Neural progenitor cell (in vitro differentiated cells): ENCODE results near the gene KCNMB2. TPM values are rescaled to one million over a fixed set of nuclear protein-coding genes. Genes with fewer than 3 reads are reported as not detected.

ENCODE experiments used
- DNase-seq: peaks from one replicate; pipeline ENCODE4 v3.0.0-alpha.2; 2016; ENCODE audit warnings: low spot score
- H2AFZ ChIP-seq: fragments of 200-600 bp; sonication (generic); replicated peaks from 2 replicates; pipeline ENCODE4 v1.6.1; 2016; ENCODE audit warnings: antibody characterized with exemption
- H3F3A ChIP-seq: fragments of 200-600 bp; sonication (generic); 2 replicates; pipeline ENCODE4 v1.6.1; 2016; ENCODE audit warnings: antibody characterized with exemption, low read depth
- H3K27ac ChIP-seq: fragments of 200-600 bp; sonication (generic); 2 replicates; pipeline ENCODE4 v1.5.1; 2016; ENCODE audit warnings: mild to moderate bottlenecking
- H3K27me3 ChIP-seq: fragments of 200-600 bp; sonication (generic); 2 replicates; pipeline ENCODE4 v1.6.1; 2016; ENCODE audit warnings: mild to moderate bottlenecking, moderate library complexity
- H3K36me3 ChIP-seq: fragments of 200-600 bp; sonication (generic); 2 replicates; pipeline ENCODE4 v1.5.1; 2016
- H3K4me1 ChIP-seq: fragments of 200-600 bp; sonication (generic); 2 replicates; pipeline ENCODE4 v1.6.1; 2016; ENCODE audit warnings: mixed run types
- H3K4me2 ChIP-seq: fragments of 200-600 bp; sonication (generic); 2 replicates; pipeline ENCODE4 v1.6.1; 2016
- H3K4me3 ChIP-seq: fragments of 200-600 bp; sonication (generic); 2 replicates; pipeline ENCODE4 v1.5.1; 2016
- H3K79me2 ChIP-seq: fragments of 200-600 bp; sonication (generic); 2 replicates; pipeline ENCODE4 v1.6.1; 2016; ENCODE audit warnings: low read depth
- H3K9ac ChIP-seq: fragments of 200-600 bp; sonication (generic); 2 replicates; pipeline ENCODE4 v1.6.1; 2016
- H3K9me3 ChIP-seq: fragments of 200-600 bp; sonication (generic); 2 replicates; pipeline ENCODE4 v1.5.1; 2016; ENCODE audit warnings: low read depth
- H4K20me1 ChIP-seq: fragments of 200-600 bp; sonication (generic); 2 replicates; pipeline ENCODE4 v1.6.1; 2016; ENCODE audit warnings: low read depth
- H3K27ac Mint-ChIP-seq: 3 replicates; pipeline ENCODE4 v1.8.0; 2021; ENCODE audit warnings: mixed read lengths
- H3K27me3 Mint-ChIP-seq: 2 replicates; pipeline ENCODE4 v1.8.0; 2022; ENCODE audit warnings: low read depth, mild to moderate bottlenecking, inconsistent platforms, moderate library complexity, mixed read lengths; ENCODE audit not compliant: insufficient read depth
- H3K36me3 Mint-ChIP-seq: 3 replicates; pipeline ENCODE4 v1.8.0; 2021; ENCODE audit warnings: mixed read lengths
- H3K4me1 Mint-ChIP-seq: 3 replicates; pipeline ENCODE4 v1.8.0; 2021; ENCODE audit warnings: mixed read lengths
- H3K4me3 Mint-ChIP-seq: 3 replicates; pipeline ENCODE4 v1.8.0; 2021; ENCODE audit warnings: mild to moderate bottlenecking, moderate library complexity, mixed read lengths
- H3K9me3 Mint-ChIP-seq: 3 replicates; pipeline ENCODE4 v1.8.0; 2020; ENCODE audit warnings: mixed read lengths
- CTCF ChIP-seq: fragments of 200-600 bp; sonication (generic); IDR thresholded peaks from 2 replicates; pipeline ENCODE4 v1.5.1; 2017; ENCODE audit warnings: antibody characterized with exemption, mild to moderate bottlenecking
- EZH2 ChIP-seq: fragments of 200-600 bp; sonication (generic); IDR thresholded peaks from 2 replicates; pipeline ENCODE4 v1.6.1; 2017; ENCODE audit warnings: antibody characterized with exemption, mild to moderate bottlenecking, moderate library complexity
- EZH2phosphoT487 ChIP-seq: fragments of 200-600 bp; sonication (generic); IDR thresholded peaks from 2 replicates; pipeline ENCODE4 v1.6.1; 2017; ENCODE audit warnings: antibody characterized with exemption
- total RNA-seq: library from RNA; depleted of rRNA; stranded (reverse); fragments of >200 nt; gene quantifications from 2 replicates; pipeline ENCODE4 v1.2.3, GENCODE V29; 2015; ENCODE audit warnings: low replicate concordance

KCNMB2 gene
- total RNA-seq, 1 donor from 2014 or later, result not detected

DNA sequence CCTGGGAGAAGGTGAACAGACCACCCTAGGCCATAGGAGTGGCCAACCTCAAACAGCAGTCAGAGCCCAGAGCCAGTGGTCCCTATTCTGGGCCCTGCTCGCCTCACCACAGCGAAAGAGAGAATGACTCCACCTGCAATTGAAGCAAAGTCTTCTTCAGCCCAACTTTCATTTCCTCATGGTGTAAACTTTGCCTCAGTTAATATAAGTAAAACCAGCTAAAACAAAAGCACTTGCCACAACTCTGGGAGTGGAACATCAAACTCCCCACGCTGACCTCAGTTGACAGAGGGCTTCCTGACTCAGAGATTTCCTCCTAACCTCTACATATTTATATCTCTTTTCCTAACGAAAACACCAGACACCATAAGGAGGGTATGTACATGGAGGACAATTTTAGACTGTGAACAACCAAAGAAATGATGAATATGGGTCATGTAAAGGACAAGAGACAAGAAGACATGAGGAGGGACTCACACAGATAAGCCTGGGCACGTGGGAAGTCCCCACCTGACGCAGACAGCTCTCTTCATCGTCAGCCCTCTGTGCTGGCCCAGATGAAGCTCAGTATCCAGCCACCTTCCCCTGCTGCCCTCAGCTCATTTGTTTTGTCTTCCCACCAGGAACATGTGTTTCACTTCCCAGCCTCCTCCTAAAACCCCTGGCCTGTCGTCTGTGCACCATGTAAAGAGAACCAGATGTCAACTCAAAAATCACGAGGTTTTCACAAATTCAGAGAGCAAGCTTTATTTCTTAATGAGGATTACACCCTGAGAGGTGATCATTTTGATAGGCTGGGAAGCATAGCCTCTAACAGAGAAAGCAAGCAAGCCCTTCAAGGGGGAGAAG is 140.9 kb downstream of the KCNMB2 start:
- H3K27ac ChIP-seq, result no peak overlapping the region
- TF ChIP-seq CTCF (no peak), EZH2phosphoT487 (no peak), EZH2 (no peak)
- Mint-ChIP-seq H3K4me3 (no peak overlapping the region), H3K9me3 (no peaks in the 10 kb centered on the region), H3K4me1 (no peaks in the 10 kb centered on the region), H3K27me3 (peaks cover 2% of the 10 kb centered on the region), H3K36me3 (no peaks in the 10 kb centered on the region), H3K27ac (no peak overlapping the region)
- no peaks in the 10 kb centered on the region for H3K36me3 ChIP-seq
- no peak overlapping the region for H3K4me2 ChIP-seq
- no peaks in the 10 kb centered on the region for H4K20me1 ChIP-seq
- no peaks in the 10 kb centered on the region for H3K9me3 ChIP-seq
- H3K79me2 ChIP-seq, result no peaks in the 10 kb centered on the region
- H3K27me3 ChIP-seq, result no peaks in the 10 kb centered on the region
- peaks cover 8% of the 10 kb centered on the region for H3K4me1 ChIP-seq
- DNase-seq, result no peak
- H3K9ac ChIP-seq, result no peak overlapping the region
- no peak overlapping the region for H3K4me3 ChIP-seq
- no peaks in the 10 kb centered on the region for H3F3A ChIP-seq
- no peak overlapping the region for H2AFZ ChIP-seq

- peaks cover 2% of the 10 kb centered on the region for H3K27me3 Mint-ChIP-seq
- H3F3A ChIP-seq, result no peaks in the 10 kb centered on the region
- no peaks in the 10 kb centered on the region for H3K9me3 ChIP-seq
- no peaks in the 10 kb centered on the region for H3K9me3 Mint-ChIP-seq
- no peak overlapping the region for H3K4me2 ChIP-seq
- H3K36me3 ChIP-seq, result no peaks in the 10 kb centered on the region
- H4K20me1 ChIP-seq, result no peaks in the 10 kb centered on the region
- H3K4me3 ChIP-seq, result no peak overlapping the region
- no peak overlapping the region for H2AFZ ChIP-seq
- peaks cover 8% of the 10 kb centered on the region for H3K4me1 ChIP-seq
- no peak overlapping the region for H3K27ac Mint-ChIP-seq
- H3K9ac ChIP-seq, result no peak overlapping the region
- no peak for DNase-seq
- no peak overlapping the region for H3K4me3 Mint-ChIP-seq
- no peaks in the 10 kb centered on the region for H3K36me3 Mint-ChIP-seq
- H3K4me1 Mint-ChIP-seq, result no peaks in the 10 kb centered on the region
- no peaks in the 10 kb centered on the region for H3K79me2 ChIP-seq
- no peak for TF ChIP-seq EZH2
- TF ChIP-seq CTCF, result no peak
- TF ChIP-seq EZH2phosphoT487, result no peak
- H3K27ac ChIP-seq, result no peak overlapping the region
- H3K27me3 ChIP-seq, result no peaks in the 10 kb centered on the region
These were observed 141.7 kb downstream of the KCNMB2 start for GRCh38 chr3:178677961-178678360.

DNA sequence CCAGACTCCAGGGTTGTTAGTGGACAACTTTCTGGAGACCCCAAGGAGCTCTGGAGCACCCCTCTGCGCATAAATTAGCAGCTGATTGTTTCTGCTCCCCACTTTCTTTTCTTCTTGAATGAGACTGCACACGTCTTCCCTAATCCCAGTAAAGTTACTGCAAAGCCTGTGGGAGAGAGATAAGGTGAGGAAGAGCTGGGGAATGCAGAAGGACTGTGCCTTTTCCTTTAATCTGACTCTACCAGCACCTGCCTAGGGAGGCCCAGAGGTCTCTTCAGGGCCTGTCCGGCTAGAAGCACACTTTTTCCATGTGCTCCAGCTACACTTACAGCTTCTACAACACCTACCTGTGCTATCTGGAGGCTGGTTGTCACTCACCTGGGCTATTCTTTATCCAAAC is 143.8 kb downstream of the KCNMB2 start:
- Histone ChIP-seq H3K36me3 (no peaks in the 10 kb centered on the region), H2AFZ (no peak overlapping the region), H3K4me2 (no peak overlapping the region), H4K20me1 (no peaks in the 10 kb centered on the region), H3K27ac (no peak overlapping the region), H3K4me1 (peaks cover 8% of the 10 kb centered on the region), H3K79me2 (no peaks in the 10 kb centered on the region), H3F3A (no peaks in the 10 kb centered on the region), H3K27me3 (no peaks in the 10 kb centered on the region), H3K9me3 (no peaks in the 10 kb centered on the region), H3K9ac (no peak overlapping the region), H3K4me3 (no peak overlapping the region)
- H3K27me3 Mint-ChIP-seq, result peaks cover 2% of the 10 kb centered on the region
- H3K4me3 Mint-ChIP-seq, result no peak overlapping the region
- no peaks in the 10 kb centered on the region for H3K4me1 Mint-ChIP-seq
- no peak for TF ChIP-seq CTCF
- no peaks in the 10 kb centered on the region for H3K9me3 Mint-ChIP-seq
- no peak for DNase-seq
- H3K36me3 Mint-ChIP-seq, result no peaks in the 10 kb centered on the region
- H3K27ac Mint-ChIP-seq, result no peak overlapping the region
